ENCODE data around the gene TOPAZ1. TPM values are rescaled to one million over a fixed set of nuclear protein-coding genes. Genes with fewer than 3 reads are reported as not detected.

Gene TOPAZ1
- total RNA-seq, 1 donor from 2014 or later: not detected

DNA sequence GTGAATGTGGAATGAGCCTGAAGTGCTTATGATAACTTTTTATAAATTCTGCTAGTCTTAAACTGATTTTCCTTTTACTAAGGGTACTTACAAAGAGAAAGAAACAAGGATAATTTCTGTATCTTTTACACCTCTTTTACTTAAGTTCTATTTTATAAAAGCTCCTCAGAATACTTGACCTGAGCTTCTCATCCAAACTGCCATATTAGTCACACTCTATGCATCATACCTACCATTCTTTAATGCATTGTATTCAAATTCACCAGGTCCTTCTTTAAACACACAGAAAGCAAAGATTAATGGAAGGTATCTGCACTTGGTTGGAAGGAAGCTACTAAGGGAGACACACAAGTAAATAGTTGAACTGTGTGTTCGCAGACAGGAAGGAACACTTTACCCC lies 1.6 kb upstream of the TOPAZ1 start:
- DNase-seq (ENCODE audit: low spot score) (no peak), ATAC-seq (no peak)

DNA sequence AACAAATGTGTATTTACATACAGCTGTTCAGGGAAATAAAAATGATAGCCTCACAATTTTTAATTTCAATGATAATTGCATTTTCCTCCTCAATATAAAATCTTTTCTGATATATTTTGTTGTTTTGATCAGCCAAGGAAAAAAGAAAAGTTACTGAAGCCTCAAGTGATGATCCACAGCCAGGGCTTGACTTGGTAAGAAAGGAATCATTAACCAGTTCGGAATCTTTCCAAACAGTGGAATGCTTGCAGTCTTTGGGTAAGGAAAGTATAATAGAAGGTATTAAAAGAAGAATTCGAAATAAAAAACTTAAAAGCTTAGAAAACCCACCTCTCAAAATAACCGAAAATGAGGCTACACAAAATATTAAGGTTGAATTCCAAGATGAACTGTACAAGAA lies 1.0 kb downstream of the TOPAZ1 start:
- no peak for ATAC-seq
- no peak for DNase-seq (ENCODE audit: low spot score)

DNA sequence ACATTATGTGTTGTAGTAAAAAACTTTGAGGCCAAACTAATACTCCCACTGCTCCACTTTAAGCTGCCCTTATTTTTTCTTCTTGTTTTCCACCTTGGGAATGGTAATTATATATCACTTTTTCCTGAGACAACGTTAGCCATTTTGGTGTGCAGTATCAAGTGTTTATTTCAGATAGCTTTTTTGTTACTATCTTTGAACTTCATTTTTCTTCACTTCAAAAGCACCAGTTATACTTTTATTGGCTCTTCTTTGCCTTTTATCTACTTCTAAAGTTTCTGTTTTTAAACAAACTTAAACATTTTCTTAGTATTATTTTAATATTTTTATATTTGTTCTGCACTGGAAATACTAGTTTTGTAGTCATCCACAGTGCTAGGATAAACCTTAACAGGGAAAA lies 6.5 kb downstream of the TOPAZ1 start:
- DNase-seq (ENCODE audit: low spot score): no peak
- ATAC-seq: no peak

DNA sequence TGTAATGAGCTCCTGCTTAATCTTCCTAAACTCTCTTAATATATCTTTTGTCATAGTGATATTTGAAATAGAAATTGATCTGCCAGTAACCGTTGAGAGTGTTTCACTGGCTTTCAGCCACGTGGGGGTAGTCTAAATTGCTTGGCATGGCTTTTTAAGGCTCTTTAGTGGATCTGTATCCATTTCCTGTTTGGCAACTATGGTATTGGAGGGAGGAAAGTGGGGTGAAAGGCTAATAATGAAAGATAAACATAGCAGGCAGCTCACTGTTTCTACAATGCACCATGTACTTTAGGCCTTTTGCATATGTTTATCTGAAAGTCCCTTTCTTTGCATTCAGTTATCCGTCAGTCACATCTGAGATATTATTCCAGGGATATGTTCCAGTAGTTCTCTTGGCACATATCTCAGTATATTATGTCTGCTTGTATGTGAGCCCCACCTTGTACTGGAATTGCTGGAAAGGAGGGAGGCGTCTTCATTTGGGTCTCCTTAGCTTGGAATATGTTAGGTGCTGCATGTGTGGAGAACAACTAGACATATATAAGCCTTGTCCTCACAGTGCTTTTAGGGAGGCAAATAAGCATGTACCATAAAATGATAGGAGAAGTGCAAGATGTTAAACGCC lies 10.8 kb downstream of the TOPAZ1 start:
- DNase-seq (ENCODE audit: low spot score) (no peak), ATAC-seq (no peak)

DNA sequence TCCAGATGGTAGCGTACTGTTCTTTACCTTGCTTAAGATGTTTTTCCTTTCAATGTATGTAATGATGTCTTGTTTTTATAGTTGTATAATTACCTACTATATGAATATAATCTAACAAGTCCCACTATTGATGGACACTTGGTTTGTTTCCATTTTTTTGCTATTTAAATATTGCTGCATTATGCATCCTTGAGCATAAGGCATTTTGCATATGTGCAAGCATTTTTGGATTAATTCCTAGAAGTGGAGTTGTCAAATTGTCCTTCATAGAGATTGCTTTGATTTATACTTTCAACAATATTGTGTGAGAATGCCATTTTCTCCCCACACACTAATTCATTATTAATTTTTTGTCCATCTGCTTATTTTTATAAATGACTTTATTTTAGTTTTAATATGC lies 17.7 kb downstream of the TOPAZ1 start:
- no peak for ATAC-seq
- no peak for DNase-seq (ENCODE audit: low spot score)

DNA sequence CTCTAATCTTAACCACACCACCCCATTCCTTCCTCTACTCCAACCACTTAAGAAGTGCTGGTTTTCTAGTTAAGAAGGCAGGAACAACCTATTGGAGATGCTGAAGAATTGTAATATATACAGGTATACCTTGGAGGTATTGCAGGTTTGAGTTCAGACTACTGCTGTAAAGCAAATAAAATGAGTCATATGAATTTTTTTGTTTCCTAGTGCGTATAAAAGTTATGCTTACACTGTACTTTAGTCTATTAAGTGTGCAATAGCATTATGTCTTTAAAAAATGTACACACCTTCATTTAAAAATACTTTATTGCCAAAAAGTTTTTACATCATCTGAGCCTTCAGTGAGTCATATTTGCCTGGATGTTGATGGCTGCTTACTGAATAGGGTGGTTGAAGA lies 22.5 kb downstream of the TOPAZ1 start:
- DNase-seq (ENCODE audit: low spot score) (no peak), ATAC-seq (no peak)

DNA sequence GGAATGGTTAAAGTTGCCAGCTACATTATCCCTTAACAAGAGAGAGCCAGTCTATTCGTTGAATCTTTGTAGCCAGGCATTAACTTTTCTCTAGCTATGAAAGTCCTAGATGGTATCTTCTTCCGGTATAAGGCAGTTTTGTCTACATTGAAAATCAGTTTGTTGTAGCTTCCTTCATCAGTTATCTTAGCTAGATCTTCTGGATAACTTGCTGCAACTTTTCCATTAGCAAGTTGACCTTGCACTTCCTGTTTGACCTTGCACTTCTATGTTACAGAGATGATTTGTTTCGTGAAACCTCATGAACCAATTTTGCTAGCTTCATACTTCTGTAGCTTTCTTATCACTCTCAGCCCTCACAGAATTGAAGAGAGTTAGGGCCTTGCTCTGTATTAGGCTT lies 24.1 kb downstream of the TOPAZ1 start:
- no peak for DNase-seq (ENCODE audit: low spot score)
- no peak for ATAC-seq

DNA sequence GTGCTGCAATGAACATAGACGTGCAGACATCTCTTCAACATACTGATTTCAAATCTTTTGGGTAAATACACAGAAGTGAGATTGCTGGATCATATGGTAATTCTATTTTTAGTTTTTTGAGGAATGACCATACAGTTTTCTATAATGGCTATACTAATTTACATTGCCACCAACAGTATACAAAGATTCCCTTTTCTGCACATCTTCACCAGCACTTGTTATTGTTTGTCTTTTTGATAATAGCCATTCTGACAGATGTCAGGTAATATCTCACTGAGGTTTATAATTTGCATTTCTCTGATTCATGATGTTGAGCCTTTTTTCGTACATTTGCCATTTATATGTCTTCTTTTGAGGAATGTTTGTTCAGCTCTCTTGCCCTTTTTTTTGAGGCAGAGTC lies 30.5 kb downstream of the TOPAZ1 start:
- DNase-seq (ENCODE audit: low spot score) (no peak), ATAC-seq (no peak)

DNA sequence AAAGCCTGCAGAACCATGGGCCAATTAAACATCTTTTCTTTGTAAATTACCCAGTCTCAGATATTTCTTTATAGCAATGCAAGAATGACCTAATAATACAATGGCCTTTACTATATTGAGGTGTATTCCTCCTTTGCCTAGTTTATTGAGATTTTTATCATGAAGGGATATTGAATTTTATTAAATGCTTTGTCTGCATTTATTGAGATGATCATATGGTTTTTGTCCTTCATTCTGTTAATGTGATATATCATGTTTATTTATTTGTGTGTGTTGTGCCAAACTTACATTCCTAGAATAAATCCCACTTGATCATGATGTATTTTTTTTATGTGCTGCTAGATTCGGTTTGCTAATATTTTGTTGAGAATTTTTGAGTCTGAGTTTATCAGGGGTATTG lies 36.2 kb downstream of the TOPAZ1 start:
- no peak for ATAC-seq
- no peak for DNase-seq (ENCODE audit: low spot score)

DNA sequence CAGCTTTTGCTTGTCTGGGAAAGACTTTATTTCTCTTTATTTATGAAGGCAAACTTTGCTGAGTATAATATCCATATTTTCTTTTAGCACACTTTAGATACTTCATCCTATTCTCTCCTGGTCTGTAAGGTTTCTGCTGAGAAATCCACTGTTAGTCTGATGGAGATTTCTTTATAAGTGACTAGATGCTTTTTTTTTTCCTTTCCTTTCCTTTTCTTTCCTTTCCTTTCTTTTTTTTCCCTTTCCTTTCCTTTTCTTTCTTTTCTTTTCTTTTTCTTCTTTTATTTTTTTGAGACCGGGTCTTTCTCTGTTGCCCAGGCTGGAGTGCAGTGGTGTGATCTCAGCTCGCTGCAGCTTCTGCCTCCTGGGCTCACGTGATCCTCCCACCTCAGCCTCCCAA lies 38.4 kb downstream of the TOPAZ1 start:
- ATAC-seq (no peak), DNase-seq (ENCODE audit: low spot score) (no peak)

DNA sequence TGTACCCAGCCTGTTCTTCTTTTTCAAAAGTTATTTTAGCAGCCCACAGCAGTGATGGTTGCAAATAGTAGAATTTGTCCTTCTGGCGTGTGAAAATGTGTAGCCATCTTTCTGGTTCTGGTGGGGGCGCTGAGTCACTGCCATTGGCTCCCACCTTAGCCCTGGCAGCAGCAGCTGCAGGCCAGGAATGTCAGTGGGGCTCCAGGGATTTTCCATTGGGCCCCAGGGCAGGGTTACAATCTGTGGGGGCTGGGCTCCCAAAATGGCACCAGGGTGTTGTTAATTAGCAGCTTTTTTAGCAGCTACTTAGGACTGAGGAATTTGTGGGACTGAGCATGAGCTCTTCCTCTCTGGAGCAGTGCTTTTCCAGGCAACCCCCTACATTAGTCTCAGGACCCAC lies 38.9 kb downstream of the TOPAZ1 start:
- no peak for ATAC-seq

DNA sequence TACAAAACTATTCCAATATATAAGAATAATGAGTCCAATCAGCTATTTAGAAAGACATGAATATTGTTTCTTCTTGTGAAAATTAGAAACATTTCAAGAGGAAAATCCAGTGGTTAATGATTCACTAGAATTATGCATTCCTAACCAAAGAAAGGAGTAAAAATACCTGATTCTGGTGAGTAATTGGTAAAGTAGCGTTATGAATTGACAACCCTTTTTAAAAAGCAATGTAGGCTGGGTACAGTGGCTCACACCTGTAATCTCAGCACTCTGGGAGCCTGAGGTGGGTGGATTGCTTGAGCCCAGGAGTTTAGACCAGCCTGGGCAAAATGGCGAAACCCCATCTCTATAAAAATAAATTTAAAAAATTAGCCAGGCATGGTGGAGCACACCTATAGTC lies 43.3 kb downstream of the TOPAZ1 start:
- DNase-seq (ENCODE audit: low spot score) (no peak), ATAC-seq (no peak)

More for the DNA sequence above, 38.9 kb downstream of the TOPAZ1 start:
- no peak for DNase-seq (ENCODE audit: low spot score)

DNA sequence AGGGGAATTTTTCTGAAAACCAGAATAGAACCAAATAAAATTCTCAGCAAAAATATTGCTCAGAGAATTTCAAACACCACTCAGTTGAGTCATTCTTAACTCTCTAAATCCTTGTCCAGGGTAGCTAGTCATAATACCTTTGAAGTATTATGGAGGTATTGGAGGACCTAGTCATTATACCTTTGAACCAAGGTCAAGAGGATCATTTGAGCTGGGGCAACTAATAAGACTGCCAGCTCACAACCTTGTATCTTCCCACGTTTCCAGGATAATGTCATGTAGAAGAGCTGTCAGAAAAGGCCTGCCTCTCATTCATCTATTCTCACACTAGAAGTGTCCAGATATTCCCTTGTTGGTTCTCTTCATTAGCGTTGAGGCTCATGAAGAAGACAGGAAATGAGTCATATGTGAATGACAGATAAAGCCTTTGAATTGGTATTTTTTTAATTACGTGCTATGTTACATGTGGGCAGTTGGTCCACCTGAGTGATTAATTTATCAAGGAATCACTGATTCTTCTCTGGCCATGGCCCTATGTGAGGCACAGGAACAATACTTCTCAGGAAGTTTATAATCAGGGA lies 48.3 kb downstream of the TOPAZ1 start:
- DNase-seq (ENCODE audit: low spot score) (no peak), ATAC-seq (no peak)

DNA sequence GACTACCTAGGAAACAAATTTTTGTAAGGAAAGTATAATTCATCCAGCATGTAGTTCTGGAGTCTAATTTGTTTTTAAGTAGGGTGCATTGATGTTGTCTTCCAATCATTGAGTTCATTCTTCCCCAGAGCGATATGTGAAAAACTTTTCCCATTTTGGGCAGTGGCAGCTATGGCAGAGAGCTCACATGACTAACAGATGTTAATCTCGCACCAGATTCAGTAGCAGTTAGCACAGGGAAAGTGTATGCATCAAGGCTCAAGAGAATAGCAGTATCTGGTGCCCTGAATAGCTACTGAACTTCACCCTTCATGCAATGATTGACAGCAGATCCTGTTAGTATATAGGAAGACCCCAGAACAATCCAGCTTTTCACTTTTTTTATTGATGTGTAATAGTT lies 50.6 kb downstream of the TOPAZ1 start:
- ATAC-seq (no peak), DNase-seq (ENCODE audit: low spot score) (no peak)

DNA sequence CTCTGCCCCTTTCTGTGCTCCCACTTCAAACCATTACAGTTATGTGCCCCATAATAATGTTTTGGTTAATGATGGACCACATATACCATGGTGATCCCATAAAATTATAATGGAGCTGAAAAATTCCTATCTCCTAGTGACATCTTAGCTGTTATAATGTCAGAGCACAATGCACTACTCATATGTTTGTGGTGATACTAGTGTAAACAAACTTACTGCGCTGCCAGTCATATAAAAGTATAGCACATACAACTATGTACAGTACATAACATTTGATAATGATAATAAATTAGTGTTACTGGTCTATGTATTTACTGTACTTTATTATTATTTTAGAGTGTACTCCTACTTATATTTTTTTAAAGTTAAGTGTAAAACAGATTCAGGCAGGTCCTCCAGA lies 51.3 kb downstream of the TOPAZ1 start:
- DNase-seq (ENCODE audit: low spot score) (no peak), ATAC-seq (no peak)

DNA sequence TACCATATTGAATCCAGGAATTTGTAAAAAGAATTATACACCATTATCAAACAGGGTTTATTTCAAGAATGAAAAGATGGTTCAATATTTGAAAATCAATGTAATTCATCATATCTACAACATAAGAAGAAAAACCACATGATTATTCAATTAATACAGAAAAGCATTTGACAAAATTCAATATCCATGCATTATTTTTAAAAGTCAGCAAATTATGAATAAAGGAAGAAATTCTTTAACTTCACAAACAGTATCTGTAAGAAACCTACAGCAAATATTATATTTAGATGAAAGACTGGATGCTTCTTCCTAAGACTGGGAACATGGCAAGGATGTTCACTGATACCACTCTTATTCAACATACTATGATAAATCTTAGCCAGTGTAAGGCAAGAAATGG lies 55.6 kb downstream of the TOPAZ1 start:
- ATAC-seq (no peak), DNase-seq (ENCODE audit: low spot score) (no peak)

DNA sequence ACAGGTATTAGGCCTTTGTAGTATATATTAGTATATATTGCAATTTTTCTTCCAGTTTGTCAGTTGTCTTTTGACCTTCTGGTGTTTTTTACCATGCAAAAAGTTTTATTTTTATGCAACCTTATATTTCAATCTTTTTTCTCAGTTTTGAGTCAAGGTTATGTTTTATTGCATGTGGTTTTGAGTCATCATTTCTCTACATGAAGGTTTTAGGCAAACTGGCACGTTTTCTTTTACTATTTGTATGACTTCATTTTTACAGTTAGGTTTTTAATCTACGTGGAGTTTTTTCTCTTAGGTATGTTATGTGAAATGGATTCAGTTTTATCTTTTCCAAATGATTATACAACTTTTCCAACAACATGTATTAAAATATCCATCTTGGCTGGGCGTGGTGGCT lies 60.1 kb downstream of the TOPAZ1 start:
- DNase-seq (ENCODE audit: low spot score): no peak
- no peak for ATAC-seq

DNA sequence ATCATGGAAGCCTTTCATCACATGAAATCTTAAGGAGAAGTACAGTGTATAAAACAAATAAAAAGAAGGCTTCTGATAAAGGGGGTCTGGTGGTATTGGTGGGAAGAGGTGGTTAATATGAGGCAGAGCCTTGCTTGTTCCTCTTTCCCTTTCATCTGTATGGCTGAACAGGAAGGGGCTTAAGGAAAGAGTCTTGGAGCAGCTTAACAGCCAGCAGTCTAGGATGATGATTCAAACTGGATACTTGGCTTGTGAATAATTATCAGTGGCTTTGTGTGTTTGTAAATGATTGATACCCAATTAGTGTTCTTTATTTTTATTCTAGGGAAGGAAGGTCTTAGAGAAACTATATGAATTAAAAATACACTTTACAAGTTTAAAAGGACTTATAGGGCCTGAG lies 67.8 kb downstream of the TOPAZ1 start:
- no peak for ATAC-seq
- no peak for DNase-seq (ENCODE audit: low spot score)

DNA sequence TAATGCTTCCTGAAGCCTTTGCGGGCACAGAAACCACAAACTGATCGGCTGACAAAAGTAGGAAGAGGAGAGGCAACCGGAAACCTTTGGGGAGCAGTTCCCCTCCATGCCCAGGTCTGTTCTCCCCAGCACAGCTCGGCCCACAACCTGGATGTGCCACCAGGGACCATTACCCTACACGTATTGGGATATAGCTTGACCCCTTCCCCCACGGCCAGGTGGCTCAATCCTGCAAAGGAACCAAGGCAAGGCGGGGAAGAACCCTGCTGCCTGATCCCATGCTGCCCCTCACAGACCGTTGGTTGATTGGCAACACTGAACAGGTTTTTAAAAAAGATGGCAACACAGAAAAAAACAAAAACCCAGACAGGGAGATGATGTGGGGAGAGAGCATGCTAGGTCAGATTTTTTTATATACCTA lies 77.2 kb downstream of the TOPAZ1 start:
- DNase-seq (ENCODE audit: low spot score) (no peak), ATAC-seq (no peak)

DNA sequence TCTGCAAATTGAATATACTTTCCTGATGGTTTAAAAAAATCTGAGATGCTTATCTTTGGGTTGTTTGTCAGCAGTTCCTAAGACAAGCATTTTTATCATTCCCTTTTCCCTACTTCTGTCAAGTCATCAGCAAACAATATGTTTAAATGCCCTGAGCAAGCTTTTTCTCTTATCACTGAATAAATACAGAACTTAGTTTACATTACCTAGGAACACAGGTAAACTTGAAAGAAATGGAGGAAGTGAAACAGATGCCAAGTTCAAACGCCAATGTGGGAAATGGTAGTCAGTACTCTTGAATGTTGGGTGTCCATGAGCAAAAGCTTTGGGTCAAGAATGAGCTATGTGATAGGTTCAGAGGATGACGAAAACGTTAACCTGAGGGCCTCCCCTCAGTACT lies 79.6 kb downstream of the TOPAZ1 start:
- peak; percentile 68 for ATAC-seq
- no peak for DNase-seq (ENCODE audit: low spot score)

DNA sequence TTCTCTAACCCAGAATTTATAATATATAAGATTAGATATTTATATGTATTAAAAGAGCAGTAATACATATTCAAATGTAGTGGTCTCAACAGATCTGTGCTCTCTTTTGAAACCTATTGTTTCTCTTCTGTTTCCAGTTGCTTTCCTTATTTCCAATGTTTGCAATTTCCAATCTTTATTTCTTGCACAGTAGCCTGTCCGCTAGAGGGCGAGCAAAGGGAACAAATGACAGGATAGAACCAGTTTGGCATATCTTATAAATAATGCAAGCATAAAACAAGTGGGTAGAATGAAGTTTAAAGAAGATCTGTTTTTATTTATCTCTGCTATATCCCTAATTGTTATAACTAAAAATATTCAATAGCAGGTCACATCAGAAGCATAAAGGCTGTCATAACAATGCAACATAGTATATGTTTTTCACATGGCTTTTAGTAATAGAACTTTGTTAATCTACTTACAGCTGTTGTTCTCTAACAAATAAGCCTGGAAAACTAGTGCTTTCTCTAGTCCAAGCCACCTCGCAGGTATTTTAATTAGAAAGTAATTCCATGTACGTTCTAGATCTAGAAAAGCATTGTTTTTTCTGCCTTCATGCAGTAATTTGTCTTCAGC lies 81.8 kb downstream of the TOPAZ1 start:
- peak; percentile 63 for DNase-seq (ENCODE audit: low spot score)
- ATAC-seq: peak; percentile 97

DNA sequence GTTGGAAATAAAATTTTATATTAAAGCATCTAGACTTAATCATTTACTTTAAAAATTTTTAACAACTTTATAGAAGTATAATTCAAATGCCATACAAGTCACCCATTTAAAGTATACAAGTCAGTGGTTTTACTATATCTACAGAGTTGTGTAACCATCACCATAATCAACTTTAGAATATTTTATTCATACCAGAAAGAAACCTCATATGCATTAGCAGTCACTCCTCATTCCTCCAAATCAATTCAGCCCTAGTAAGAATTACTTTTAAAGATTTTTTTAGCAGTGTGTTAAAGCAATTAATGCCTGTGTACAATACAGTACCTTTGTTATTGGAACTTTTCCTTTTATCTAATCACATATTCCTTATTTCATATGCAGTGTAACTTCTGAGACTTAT lies 82.9 kb downstream of the TOPAZ1 start:
- ATAC-seq (no peak), DNase-seq (ENCODE audit: low spot score) (no peak)

DNA sequence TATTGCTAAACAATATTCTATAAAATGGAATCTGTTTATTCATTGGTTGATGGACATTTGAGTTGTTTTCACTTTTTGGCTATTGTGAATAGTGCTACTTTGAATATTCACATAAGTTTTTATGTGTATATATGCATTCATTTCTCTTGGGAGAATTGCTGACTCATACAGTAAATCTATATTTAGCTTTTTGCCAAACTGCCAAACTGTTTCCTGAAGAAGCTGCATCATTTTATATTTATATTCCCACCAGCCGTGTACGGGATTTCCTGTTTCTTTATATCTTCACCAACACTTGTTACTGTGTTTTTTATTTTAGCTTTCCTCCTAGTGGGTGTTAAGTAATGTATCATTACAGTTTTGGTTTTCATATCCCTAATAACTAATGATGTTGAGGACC lies 84.3 kb downstream of the TOPAZ1 start:
- DNase-seq (ENCODE audit: low spot score): no peak
- ATAC-seq: no peak
